ENCODE data around the gene ZNF813. TPM values are rescaled to one million over a fixed set of nuclear protein-coding genes. Genes with fewer than 3 reads are reported as not detected.
"Not testable (repeated sequence)": the region's sequence is repeated elsewhere in the genome, so short reads cannot be mapped to it uniquely, and the experiment has no call there.

Gene ZNF813
- 4.4 TPM for total RNA-seq

- H3K27me3 ChIP-seq (ENCODE audit: insufficient read depth, low read length), result peaks cover 8% of the 10 kb centered on the region
- H3K4me3 ChIP-seq (ENCODE audit: low read length), result peak within 1 kb of the TSS; percentile 66
- H3K4me1 ChIP-seq (ENCODE audit: insufficient read depth, low read length), result peaks cover 14% of the 10 kb centered on the region
- no peaks in the 10 kb centered on the region for H3K9me3 ChIP-seq (ENCODE audit: low read depth, low read length)
Measured at GRCh38 chr19:53467485-53468262, at the start of gene ZNF813. Gene ZNF813 (plus strand): TSS chr19:53467733. CDS start chr19:53483823, 16,090 bp downstream.

GRCh38 chr19:53420520-53421315 lies 46.8 kb upstream of the ZNF813 start:
- not testable (repeated sequence) for H3K4me1 ChIP-seq (ENCODE audit: insufficient read depth, low read length)

DNA sequence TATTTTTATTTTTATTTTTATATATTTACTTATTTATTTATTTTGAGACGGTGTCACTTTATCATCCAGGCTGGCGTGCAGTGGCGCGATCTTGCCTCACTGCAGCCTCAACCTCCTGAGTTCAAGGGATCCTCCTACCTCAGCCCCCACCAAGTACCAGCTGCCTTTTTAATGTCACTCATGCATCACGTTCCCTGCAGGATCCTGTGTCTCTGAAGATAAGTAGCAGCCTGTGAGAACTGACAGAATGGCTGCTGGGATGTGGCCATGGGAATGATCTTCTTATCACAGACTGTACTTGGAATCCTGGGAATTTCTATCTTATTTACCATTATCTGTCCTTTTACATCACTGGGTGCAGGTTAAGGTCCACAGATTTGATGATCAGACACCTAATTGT lies 45.0 kb upstream of the ZNF813 start:
- no peaks in the 10 kb centered on the region for H3K27me3 ChIP-seq (ENCODE audit: insufficient read depth, low read length)
- H3K9me3 ChIP-seq (ENCODE audit: low read depth, low read length), result peaks cover 3% of the 10 kb centered on the region
- H3K4me3 ChIP-seq (ENCODE audit: low read length), result no peak overlapping the region
- no peaks in the 10 kb centered on the region for H3K4me1 ChIP-seq (ENCODE audit: insufficient read depth, low read length)

More at GRCh38 chr19:53420520-53421315, 46.8 kb upstream of the ZNF813 start:
- not testable (repeated sequence) for H3K9me3 ChIP-seq (ENCODE audit: low read depth, low read length); H3K4me3 ChIP-seq (ENCODE audit: low read length); H3K27me3 ChIP-seq (ENCODE audit: insufficient read depth, low read length)

DNA sequence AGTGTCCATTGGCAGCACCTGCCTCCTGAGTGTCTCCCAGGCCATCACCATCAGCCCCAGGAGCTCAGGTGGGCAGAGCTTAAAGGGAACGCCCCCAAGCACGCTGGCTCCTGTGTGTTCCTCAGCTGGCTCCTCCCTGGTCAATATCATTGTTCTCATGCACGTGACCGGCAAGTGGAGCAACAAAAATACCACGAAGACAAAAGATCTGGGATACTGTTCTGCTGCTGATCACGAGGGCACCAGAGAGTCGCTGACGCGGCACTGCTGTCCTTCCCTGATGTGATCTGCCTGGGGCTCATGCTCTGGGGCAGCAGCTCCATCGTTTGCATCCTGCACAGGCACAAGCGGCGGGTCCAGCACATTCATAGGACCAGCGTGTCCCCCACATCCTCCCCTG lies 44.5 kb upstream of the ZNF813 start:
- H3K4me3 ChIP-seq (ENCODE audit: low read length); H3K9me3 ChIP-seq (ENCODE audit: low read depth, low read length); H3K27me3 ChIP-seq (ENCODE audit: insufficient read depth, low read length); H3K4me1 ChIP-seq (ENCODE audit: insufficient read depth, low read length): not testable (repeated sequence)

DNA sequence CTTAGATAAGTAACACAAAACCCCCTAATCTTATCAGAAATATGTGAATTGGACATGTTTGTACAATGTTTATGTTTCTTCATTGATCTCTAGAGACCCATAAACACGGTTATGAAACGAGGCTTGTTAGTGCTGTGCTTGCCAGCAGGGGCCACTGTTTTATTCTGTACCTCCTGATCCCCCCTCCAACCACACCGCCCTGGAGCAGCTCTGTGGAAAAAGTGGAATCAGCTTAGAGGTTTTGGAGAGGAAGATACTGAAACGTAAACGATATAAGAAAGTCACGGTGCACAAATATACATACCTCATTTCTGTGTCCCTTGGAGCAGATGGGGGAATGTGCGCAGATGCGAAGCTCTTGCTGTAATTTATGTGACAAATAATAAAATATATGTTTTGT lies 43.9 kb upstream of the ZNF813 start:
- H3K4me3 ChIP-seq (ENCODE audit: low read length); H3K9me3 ChIP-seq (ENCODE audit: low read depth, low read length); H3K4me1 ChIP-seq (ENCODE audit: insufficient read depth, low read length); H3K27me3 ChIP-seq (ENCODE audit: insufficient read depth, low read length): not testable (repeated sequence)

DNA sequence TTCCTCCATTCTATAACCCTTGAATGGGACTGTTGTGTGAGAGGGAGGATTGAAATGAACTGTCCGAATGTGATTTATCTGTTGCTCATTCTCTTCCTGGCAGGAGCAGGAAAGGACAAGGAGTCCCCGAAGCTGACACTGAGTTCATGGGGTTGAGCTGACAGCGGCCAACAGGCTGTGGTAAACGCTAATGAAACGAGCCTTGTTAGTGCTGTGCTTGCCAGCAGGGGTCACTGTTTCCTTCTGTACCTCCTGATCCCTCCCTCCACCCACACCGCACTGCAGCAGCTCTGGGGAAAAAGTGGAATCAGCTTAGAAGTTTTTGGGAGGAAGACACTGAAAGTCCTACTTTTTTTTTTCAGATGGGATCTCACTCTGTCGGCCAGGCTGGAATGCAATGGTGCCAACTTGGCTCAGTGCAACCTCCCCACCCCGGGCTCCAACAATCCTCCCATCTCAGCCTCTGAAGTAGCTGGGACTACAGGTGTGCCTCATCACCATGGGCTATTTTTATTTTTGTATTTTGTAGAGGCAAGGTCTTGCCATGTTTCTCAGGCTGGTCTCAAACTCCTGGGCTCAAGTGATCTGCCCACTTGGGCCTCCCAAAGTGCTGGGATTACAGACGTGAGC lies 42.5 kb upstream of the ZNF813 start:
- H3K9me3 ChIP-seq (ENCODE audit: low read depth, low read length), result no peaks in the 10 kb centered on the region
- H3K27me3 ChIP-seq (ENCODE audit: insufficient read depth, low read length), result no peaks in the 10 kb centered on the region
- H3K4me3 ChIP-seq (ENCODE audit: low read length), result no peak overlapping the region
- no peaks in the 10 kb centered on the region for H3K4me1 ChIP-seq (ENCODE audit: insufficient read depth, low read length)

DNA sequence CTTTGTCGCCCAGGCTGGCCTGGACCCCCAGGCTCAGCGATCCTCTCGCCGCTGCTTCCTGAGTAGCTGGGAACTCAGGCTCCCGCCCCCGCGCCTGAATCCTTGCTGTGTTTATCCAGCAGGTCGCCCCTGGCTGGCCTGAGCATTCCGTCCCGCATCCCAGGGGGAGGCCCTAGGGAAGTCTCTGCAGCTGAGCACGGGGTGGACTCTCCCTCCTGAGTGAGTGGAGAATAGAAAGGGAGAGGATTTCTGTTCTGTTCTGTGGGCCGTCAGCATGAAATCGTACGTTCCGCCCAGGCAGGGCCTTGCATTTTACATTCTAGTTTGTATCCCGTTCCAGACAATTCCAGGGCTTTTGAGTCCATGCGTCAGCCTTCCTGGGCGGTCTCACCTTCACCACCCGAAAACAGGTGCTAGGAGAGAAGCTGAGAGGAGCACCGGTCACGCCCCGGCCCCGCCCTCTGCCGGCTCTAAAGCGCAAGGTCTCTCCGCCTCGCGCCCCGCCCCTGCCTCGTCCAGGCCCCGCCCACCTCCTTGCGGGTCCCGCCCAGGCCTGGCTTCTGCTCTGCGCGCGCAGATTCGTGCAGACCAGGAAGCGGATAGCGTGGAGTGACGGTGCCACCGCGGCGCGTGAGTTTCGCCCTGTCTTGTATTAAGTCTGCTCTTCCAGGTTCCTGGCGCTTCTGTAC lies 36.0 kb upstream of the ZNF813 start, which contains the start of gene ZNF761:
Gene ZNF761, plus strand, starts transcription at position 586 of the 689 bp plus-strand sequence. CDS start 15,285 bp downstream, outside the sequence.
- no peaks in the 10 kb centered on the region for H3K27me3 ChIP-seq (ENCODE audit: insufficient read depth, low read length)
- peaks cover 11% of the 10 kb centered on the region for H3K4me1 ChIP-seq (ENCODE audit: insufficient read depth, low read length)
- peak within 1 kb of the TSS; percentile 83 for H3K4me3 ChIP-seq (ENCODE audit: low read length)
- H3K9me3 ChIP-seq (ENCODE audit: low read depth, low read length), result no peaks in the 10 kb centered on the region

DNA sequence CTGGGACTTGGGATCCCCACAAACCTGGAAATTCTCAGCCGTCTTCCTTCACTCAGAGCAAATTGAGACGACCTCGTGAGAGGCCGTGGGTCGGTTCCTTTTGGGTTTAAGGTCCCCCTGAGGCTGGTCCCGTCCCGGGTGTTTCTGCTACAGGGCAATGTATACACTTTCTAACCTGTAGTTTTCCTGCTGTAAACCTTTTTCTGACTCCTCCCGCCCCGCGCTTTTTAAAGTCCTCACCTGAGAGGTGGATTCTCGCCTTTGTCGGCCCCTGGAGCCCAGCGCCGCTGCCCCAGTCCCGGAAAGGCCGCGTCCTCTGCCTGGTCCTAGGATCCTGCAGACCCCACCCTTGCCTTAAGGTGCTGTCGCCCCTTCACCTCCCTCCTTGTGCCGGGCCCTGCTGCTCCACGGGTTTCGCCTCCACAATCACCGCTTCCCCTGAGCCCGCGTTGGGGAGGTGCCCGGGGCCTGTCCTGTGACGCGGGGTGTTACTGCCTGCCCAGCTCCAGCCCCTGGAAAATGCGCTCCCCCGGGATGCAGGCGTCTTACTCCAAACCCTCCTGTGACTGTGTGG lies 35.4 kb upstream of the ZNF813 start:
- peak overlapping the region; percentile 83 for H3K4me3 ChIP-seq (ENCODE audit: low read length)
- H3K9me3 ChIP-seq (ENCODE audit: low read depth, low read length), result no peaks in the 10 kb centered on the region
- no peaks in the 10 kb centered on the region for H3K27me3 ChIP-seq (ENCODE audit: insufficient read depth, low read length)
- peaks cover 11% of the 10 kb centered on the region for H3K4me1 ChIP-seq (ENCODE audit: insufficient read depth, low read length)

GRCh38 chr19:53443809-53444208 lies 23.7 kb upstream of the ZNF813 start:
- H3K9me3 ChIP-seq (ENCODE audit: low read depth, low read length), result peaks cover 22% of the 10 kb centered on the region
- H3K4me3 ChIP-seq (ENCODE audit: low read length); H3K4me1 ChIP-seq (ENCODE audit: insufficient read depth, low read length); H3K27me3 ChIP-seq (ENCODE audit: insufficient read depth, low read length): not testable (repeated sequence)

- H3K4me1 ChIP-seq (ENCODE audit: insufficient read depth, low read length); H3K27me3 ChIP-seq (ENCODE audit: insufficient read depth, low read length); H3K4me3 ChIP-seq (ENCODE audit: low read length): not testable (repeated sequence)
- peaks cover 14% of the 10 kb centered on the region for H3K9me3 ChIP-seq (ENCODE audit: low read depth, low read length)
Measured at GRCh38 chr19:53447196-53447595, 20.3 kb upstream of the ZNF813 start.

GRCh38 chr19:53455828-53456227 lies 11.7 kb upstream of the ZNF813 start:
- H3K27me3 ChIP-seq (ENCODE audit: insufficient read depth, low read length), result no peaks in the 10 kb centered on the region
- no peak overlapping the region for H3K4me3 ChIP-seq (ENCODE audit: low read length)
- H3K9me3 ChIP-seq (ENCODE audit: low read depth, low read length), result peaks cover 63% of the 10 kb centered on the region
- no peaks in the 10 kb centered on the region for H3K4me1 ChIP-seq (ENCODE audit: insufficient read depth, low read length)

DNA sequence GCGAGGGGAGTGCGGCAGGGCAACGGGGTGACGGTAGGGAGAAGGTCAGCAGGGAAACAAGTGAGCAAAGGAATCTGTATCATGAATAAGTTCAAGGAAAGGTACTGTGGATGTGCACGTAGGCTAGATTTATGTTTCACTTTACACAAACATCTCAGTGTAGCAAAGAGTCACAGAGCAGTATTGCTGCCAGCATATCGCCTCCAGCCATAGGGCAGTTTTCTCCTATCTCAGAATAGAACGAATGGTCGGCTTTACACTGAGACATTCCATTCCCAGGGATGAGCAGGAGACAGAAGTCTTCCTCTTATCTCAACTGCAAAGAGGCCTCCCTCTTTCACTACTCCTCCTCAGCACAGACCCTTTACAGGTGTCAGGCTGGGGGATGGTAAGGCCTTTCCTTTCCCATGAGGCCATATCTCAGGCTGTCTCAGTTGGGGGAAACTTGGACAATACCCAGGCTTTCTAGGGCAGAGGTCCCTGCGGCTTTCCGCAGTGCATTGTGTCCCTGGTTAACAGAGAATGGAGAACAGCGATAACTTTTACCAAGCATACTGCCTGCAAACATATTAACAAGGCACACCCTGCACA lies 7.3 kb upstream of the ZNF813 start:
- not testable (repeated sequence) for H3K4me3 ChIP-seq (ENCODE audit: low read length); H3K4me1 ChIP-seq (ENCODE audit: insufficient read depth, low read length); H3K27me3 ChIP-seq (ENCODE audit: insufficient read depth, low read length)
- peaks cover 35% of the 10 kb centered on the region for H3K9me3 ChIP-seq (ENCODE audit: low read depth, low read length)

- peaks cover 8% of the 10 kb centered on the region for H3K27me3 ChIP-seq (ENCODE audit: insufficient read depth, low read length)
- H3K9me3 ChIP-seq (ENCODE audit: low read depth, low read length), result peaks cover 19% of the 10 kb centered on the region
- H3K4me3 ChIP-seq (ENCODE audit: low read length), result no peak overlapping the region
- peaks cover 3% of the 10 kb centered on the region for H3K4me1 ChIP-seq (ENCODE audit: insufficient read depth, low read length)
Measured at GRCh38 chr19:53461866-53462265, 5.7 kb upstream of the ZNF813 start.

DNA sequence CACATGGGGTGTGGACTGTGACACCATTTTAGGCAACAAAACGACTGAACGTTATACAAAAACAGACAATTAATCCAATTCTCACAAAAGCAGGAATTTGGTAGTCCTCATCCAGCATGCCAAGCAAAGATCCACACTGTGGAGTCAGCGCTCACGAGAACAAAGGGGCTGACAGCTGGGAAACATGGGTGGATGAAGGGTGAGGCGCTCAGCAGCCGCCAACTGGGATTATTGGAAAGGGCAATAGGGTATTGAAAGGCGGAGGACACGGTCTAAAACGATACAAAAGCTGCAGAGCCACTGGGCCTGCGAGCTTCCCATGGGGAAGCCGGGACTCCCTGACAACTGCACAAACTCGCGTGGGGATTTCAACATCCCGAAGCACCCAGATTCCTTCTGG lies 4.7 kb upstream of the ZNF813 start:
- Histone ChIP-seq H3K4me1 (ENCODE audit: insufficient read depth, low read length) (peaks cover 8% of the 10 kb centered on the region), H3K9me3 (ENCODE audit: low read depth, low read length) (peaks cover 9% of the 10 kb centered on the region), H3K27me3 (ENCODE audit: insufficient read depth, low read length) (peaks cover 8% of the 10 kb centered on the region), H3K4me3 (ENCODE audit: low read length) (no peak overlapping the region)
